ENCODE results near the gene ZMYND11. TPM values are rescaled to one million over a fixed set of nuclear protein-coding genes. Genes with fewer than 3 reads are reported as not detected.

ZMYND11 gene
- total and polyA plus RNA-seq, 9 of the 15 experiments (the other 6 are each of a cell fraction or from before 2014, with no cell fraction given), result 2.7 to 13.8 (median 8.8) TPM

- TF ChIP-seq CREB3L1 (IDR thresholded peaks at IDR 0.05; ENCODE audit: borderline replicate concordance, low read depth) (no peak), SMARCA4 (IDR thresholded peaks at IDR 0.05) (no peak), HOMEZ (CRISPR knock-in tag; IDR thresholded peaks at IDR 0.05) (no peak), C11orf30 (IDR thresholded peaks at IDR 0.05; ENCODE audit: low read depth) (no peak), REST (IDR thresholded peaks at IDR 0.05; ENCODE audit: borderline replicate concordance) (no peak), REST (CRISPR knock-in tag; IDR thresholded peaks at IDR 0.05; ENCODE audit: low read depth) (peak; percentile 45; the same call in 1 of the 2 replicates), CEBPZ (IDR thresholded peaks at IDR 0.05; ENCODE audit: borderline replicate concordance, low read depth, low read length) (no peak), MEIS2 (IDR thresholded peaks at IDR 0.05; ENCODE audit: partially characterized antibody) (no peak), DEAF1 (CRISPR knock-in tag; IDR thresholded peaks at IDR 0.05) (no peak), CBFB (CRISPR knock-in tag; IDR thresholded peaks at IDR 0.05) (no peak)
These were observed 578 bp downstream of the ZMYND11 start (continued) for GRCh38 chr10:135601-136464.

Measured in K562 (cell line).